ENCODE measurements around the gene MPP2.
"Not testable (repeated sequence)": the region's sequence is repeated elsewhere in the genome, so short reads cannot be mapped to it uniquely, and the experiment has no call there.

Gene MPP2

GRCh38 chr17:43846963-43847371 is 60.4 kb downstream of the MPP2 start, which contains the start of gene CD300LG:
Gene CD300LG (plus strand): TSS chr17:43847176. CDS start chr17:43847217, 41 bp downstream.
- DNase-seq (ENCODE audit: low spot score) = no peak
- Histone ChIP-seq H3K4me3 (ENCODE audit: severe bottlenecking) (no peak within 1 kb of the TSS), H3K4me1 (ENCODE audit: insufficient read depth, poor library complexity, severe bottlenecking) (no peaks in the 10 kb centered on the region), H3K9me3 (ENCODE audit: severe bottlenecking) (no peaks in the 10 kb centered on the region), H3K36me3 (ENCODE audit: low read depth) (no peaks in the 10 kb centered on the region), H3K27ac (ENCODE audit: poor library complexity, severe bottlenecking) (no peak within 1 kb of the TSS), H3K27me3 (ENCODE audit: insufficient read depth, poor library complexity, severe bottlenecking) (no peaks in the 10 kb centered on the region)
- ATAC-seq (ENCODE audit: low read depth) = no peak
- TF ChIP-seq, protein P1, sequence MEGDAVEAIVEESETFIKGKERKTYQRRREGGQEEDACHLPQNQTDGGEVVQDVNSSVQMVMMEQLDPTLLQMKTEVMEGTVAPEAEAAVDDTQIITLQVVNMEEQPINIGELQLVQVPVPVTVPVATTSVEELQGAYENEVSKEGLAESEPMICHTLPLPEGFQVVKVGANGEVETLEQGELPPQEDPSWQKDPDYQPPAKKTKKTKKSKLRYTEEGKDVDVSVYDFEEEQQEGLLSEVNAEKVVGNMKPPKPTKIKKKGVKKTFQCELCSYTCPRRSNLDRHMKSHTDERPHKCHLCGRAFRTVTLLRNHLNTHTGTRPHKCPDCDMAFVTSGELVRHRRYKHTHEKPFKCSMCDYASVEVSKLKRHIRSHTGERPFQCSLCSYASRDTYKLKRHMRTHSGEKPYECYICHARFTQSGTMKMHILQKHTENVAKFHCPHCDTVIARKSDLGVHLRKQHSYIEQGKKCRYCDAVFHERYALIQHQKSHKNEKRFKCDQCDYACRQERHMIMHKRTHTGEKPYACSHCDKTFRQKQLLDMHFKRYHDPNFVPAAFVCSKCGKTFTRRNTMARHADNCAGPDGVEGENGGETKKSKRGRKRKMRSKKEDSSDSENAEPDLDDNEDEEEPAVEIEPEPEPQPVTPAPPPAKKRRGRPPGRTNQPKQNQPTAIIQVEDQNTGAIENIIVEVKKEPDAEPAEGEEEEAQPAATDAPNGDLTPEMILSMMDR (IDR thresholded peaks at IDR 0.05; ENCODE audit: poor library complexity, severe bottlenecking) = no peak

GRCh38 chr17:43846221-43846712 is 61.1 kb downstream of the MPP2 start:
- Histone ChIP-seq H3K27me3 (ENCODE audit: insufficient read depth, poor library complexity, severe bottlenecking) (no peaks in the 10 kb centered on the region), H3K36me3 (ENCODE audit: low read depth) (no peaks in the 10 kb centered on the region), H3K9me3 (ENCODE audit: severe bottlenecking) (no peaks in the 10 kb centered on the region), H3K27ac (ENCODE audit: poor library complexity, severe bottlenecking) (no peak overlapping the region), H3K4me3 (ENCODE audit: severe bottlenecking) (no peak overlapping the region), H3K4me1 (ENCODE audit: insufficient read depth, poor library complexity, severe bottlenecking) (no peaks in the 10 kb centered on the region)
- TF ChIP-seq, protein P1 (IDR thresholded peaks at IDR 0.05; ENCODE audit: poor library complexity, severe bottlenecking) = peak; percentile 96
- DNase-seq (ENCODE audit: low spot score) (no peak), ATAC-seq (ENCODE audit: low read depth) (peak; percentile 96)

- H3K27ac ChIP-seq (ENCODE audit: poor library complexity, severe bottlenecking) = no peak overlapping the region
- H3K27me3 ChIP-seq (ENCODE audit: insufficient read depth, poor library complexity, severe bottlenecking) = no peaks in the 10 kb centered on the region
- DNase-seq (ENCODE audit: low spot score) (no peak), ATAC-seq (ENCODE audit: low read depth) (no peak)
- no peaks in the 10 kb centered on the region for H3K4me1 ChIP-seq (ENCODE audit: insufficient read depth, poor library complexity, severe bottlenecking)
- TF ChIP-seq, protein P1 (IDR thresholded peaks at IDR 0.05; ENCODE audit: poor library complexity, severe bottlenecking) = no peak
- H3K4me3 ChIP-seq (ENCODE audit: severe bottlenecking) = no peak overlapping the region
- no peaks in the 10 kb centered on the region for H3K36me3 ChIP-seq (ENCODE audit: low read depth)
- no peaks in the 10 kb centered on the region for H3K9me3 ChIP-seq (ENCODE audit: severe bottlenecking)
Measured at GRCh38 chr17:43845766-43846165, 61.6 kb downstream of the MPP2 start.

DNA sequence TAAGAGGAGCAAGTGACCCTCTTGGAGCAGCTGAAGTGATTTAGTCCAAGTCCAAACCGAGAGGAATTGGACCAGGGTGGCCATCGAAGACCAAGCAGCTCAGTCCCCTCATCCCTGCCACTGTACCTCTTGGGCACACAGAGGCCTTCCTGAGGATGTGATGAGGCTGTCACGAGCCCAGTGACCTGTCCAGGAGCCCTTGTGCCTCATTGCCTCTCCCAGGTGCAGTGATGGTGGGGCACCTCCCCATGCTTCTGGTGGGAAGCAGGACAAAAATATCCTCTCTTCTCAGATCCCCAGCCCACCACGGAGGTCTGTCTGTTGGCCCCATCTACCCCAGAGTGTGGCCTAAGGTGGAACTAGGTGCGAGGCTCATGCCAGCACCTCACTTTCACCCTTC is 63.1 kb downstream of the MPP2 start:
- peaks cover 3% of the 10 kb centered on the region for H3K4me1 ChIP-seq (ENCODE audit: insufficient read depth, poor library complexity, severe bottlenecking)
- H3K27me3 ChIP-seq (ENCODE audit: insufficient read depth, poor library complexity, severe bottlenecking) = no peaks in the 10 kb centered on the region
- TF ChIP-seq, protein P1 (IDR thresholded peaks at IDR 0.05; ENCODE audit: poor library complexity, severe bottlenecking) = no peak

GRCh38 chr17:43842975-43843325 is 64.4 kb downstream of the MPP2 start:
- Histone ChIP-seq H3K36me3 (ENCODE audit: low read depth) (no peaks in the 10 kb centered on the region), H3K27ac (ENCODE audit: poor library complexity, severe bottlenecking) (no peak overlapping the region), H3K4me1 (ENCODE audit: insufficient read depth, poor library complexity, severe bottlenecking) (peaks cover 3% of the 10 kb centered on the region), H3K4me3 (ENCODE audit: severe bottlenecking) (no peak overlapping the region), H3K9me3 (ENCODE audit: severe bottlenecking) (no peaks in the 10 kb centered on the region), H3K27me3 (ENCODE audit: insufficient read depth, poor library complexity, severe bottlenecking) (no peaks in the 10 kb centered on the region)
- DNase-seq (ENCODE audit: low spot score) (no peak), ATAC-seq (ENCODE audit: low read depth) (no peak)
- TF ChIP-seq, protein P1 (IDR thresholded peaks at IDR 0.05; ENCODE audit: poor library complexity, severe bottlenecking) = no peak

More for the DNA sequence above, 63.1 kb downstream of the MPP2 start:
- Histone ChIP-seq H3K27ac (ENCODE audit: poor library complexity, severe bottlenecking) (no peak overlapping the region), H3K4me3 (ENCODE audit: severe bottlenecking) (no peak overlapping the region), H3K36me3 (ENCODE audit: low read depth) (no peaks in the 10 kb centered on the region), H3K9me3 (ENCODE audit: severe bottlenecking) (no peaks in the 10 kb centered on the region)
- no peak for DNase-seq (ENCODE audit: low spot score)
- no peak for ATAC-seq (ENCODE audit: low read depth)

GRCh38 chr17:43842091-43842974 is 65.0 kb downstream of the MPP2 start:
- not testable (repeated sequence) for H3K4me3 ChIP-seq (ENCODE audit: severe bottlenecking); ATAC-seq (ENCODE audit: low read depth); H3K27me3 ChIP-seq (ENCODE audit: insufficient read depth, poor library complexity, severe bottlenecking); H3K36me3 ChIP-seq (ENCODE audit: low read depth); H3K27ac ChIP-seq (ENCODE audit: poor library complexity, severe bottlenecking); H3K9me3 ChIP-seq (ENCODE audit: severe bottlenecking); DNase-seq (ENCODE audit: low spot score); H3K4me1 ChIP-seq (ENCODE audit: insufficient read depth, poor library complexity, severe bottlenecking)

All from RWPE2 (cell line).